Lower leg skin (tissue), 4 donors: ENCODE measurements around the gene COL27A1. TPM values are rescaled to one million over a fixed set of nuclear protein-coding genes. Genes with fewer than 3 reads are reported as not detected.

ENCODE experiments used
- DNase-seq, 2 donors: peaks; one replicate each; pipeline ENCODE4 v3.0.0-alpha.2; 2019; ENCODE audit warnings: low spot score in 2 of 2
- H3K4me3 ChIP-seq: fragments of 200-600 bp; sonication (generic); 2 replicates; pipeline ENCODE4 v1.5.1; 2017; ENCODE audit warnings: mild to moderate bottlenecking, low read depth; ENCODE audit not compliant: poor library complexity, severe bottlenecking
- POLR2A ChIP-seq, 2 donors: fragments of 450-650 bp; IDR thresholded peaks; one replicate each; pipeline ENCODE4 v1.6.1; 2016 to 2017; ENCODE audit warnings: antibody characterized with exemption in 2 of 2, mild to moderate bottlenecking in 1 of 2, moderate library complexity in 1 of 2
- WGBS, 2 donors: methylation state at CpG; one replicate each; pipeline ENCODE4 v1.1.5; 2018; 5-methylcytosine and 5-hydroxymethylcytosine counted together
- intact Hi-C: fragments of 100-400 bp; cut with DNase I; formaldehyde crosslinking; loops from one replicate; pipeline ENCODE4 v1.15.0; 2023; ENCODE audit warnings: low total_unique reads
- total RNA-seq, 4 donors: library from RNA; depleted of rRNA; stranded (reverse); fragments of >200 nt; gene quantifications; one replicate each; pipeline ENCODE4 v1.1.0, GENCODE V29; 2016
- TF ChIP-seq, protein P1 (sequence below), 3 donors: fragments of 450-650 bp; IDR thresholded peaks; one replicate each; pipeline ENCODE4 v1.5.1; 2016; ENCODE audit warnings: antibody characterized with exemption in 3 of 3, mild to moderate bottlenecking in 3 of 3, moderate library complexity in 2 of 3

The COL27A1 gene
- total RNA-seq, 4 donors from 2014 or later, result 9.4 to 16.1 (median 12.3) TPM

DNA sequence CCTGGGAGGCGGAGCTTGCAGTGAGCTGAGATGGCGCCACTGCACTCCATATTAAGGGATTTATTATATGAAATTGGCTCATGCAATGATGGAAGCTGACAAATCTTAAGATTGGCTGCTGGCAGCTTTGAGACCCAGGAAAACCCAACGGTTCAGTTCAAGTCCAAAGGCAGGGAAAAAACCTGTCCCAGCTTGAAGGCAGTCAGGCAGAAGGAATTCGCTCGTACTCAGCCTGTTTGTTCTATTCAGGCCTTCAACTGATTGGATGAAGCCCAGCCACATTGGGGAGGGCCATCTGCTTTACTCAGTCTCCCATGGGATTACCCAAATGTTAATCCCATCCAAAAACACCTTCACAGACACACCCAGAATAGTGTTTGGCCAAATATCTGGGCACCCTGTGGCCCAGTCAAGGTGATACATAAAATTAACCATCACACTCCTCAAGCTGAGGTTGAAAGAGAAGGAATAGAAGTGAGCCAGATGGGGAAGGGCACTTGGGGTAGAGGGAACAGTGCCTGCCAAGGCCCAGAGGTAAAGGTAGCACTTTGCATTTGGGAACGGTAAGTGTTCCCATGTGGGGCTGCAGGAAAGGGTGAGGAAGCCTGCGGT lies 159.0 kb downstream of the COL27A1 start:
- TF ChIP-seq POLR2A (IDR thresholded peaks at IDR 0.05), result no peak
- TF ChIP-seq, protein P1, sequence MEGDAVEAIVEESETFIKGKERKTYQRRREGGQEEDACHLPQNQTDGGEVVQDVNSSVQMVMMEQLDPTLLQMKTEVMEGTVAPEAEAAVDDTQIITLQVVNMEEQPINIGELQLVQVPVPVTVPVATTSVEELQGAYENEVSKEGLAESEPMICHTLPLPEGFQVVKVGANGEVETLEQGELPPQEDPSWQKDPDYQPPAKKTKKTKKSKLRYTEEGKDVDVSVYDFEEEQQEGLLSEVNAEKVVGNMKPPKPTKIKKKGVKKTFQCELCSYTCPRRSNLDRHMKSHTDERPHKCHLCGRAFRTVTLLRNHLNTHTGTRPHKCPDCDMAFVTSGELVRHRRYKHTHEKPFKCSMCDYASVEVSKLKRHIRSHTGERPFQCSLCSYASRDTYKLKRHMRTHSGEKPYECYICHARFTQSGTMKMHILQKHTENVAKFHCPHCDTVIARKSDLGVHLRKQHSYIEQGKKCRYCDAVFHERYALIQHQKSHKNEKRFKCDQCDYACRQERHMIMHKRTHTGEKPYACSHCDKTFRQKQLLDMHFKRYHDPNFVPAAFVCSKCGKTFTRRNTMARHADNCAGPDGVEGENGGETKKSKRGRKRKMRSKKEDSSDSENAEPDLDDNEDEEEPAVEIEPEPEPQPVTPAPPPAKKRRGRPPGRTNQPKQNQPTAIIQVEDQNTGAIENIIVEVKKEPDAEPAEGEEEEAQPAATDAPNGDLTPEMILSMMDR (IDR thresholded peaks at IDR 0.05), result no peak
- H3K4me3 ChIP-seq, result no peak overlapping the region
- peak in 1 of 2 donors; percentile 39 for DNase-seq
- 69 to 72% methylated on average over 7 of the region's 7 CpGs for WGBS, 2 donors
- intact Hi-C loops, result no loop called here

DNA sequence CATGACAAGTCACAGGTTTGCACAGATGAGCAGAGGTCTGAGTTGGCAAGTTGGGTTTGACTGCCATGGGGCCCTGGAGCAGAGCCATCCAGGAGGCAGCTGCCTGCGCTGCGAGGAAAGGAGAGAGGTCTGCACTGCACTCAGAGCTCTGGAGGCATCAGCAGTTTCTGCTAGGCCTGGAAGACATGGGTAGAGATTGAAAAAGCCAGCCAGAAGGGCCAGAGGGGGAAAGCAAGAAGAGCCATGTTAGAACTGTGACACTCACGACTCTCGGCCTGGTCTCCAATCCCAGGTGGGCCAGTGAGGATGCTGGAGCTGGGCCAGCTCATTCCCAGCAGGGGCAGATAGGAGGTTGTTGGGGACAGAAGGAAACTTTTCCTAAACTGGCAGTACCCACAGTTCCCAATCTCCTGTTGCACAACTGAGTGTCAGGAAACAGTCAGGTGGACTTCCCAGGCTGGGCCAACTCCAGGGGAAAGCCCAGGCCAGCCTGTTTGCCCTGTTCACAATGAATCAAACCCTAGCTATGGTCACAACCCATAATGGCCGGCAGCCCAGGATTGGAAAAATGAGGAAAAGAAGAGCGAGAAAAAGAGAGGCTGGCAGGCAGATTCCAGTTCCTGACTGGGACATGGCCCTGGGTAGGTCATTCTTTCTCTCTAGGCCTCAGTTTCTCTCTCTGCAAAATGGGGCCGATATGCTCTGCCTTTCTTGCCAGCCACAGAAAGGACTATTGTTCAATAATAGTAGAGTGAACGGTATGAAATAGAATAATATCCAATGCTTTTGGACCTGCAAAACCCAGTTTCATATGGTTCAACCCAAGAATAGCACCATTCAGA lies 159.8 kb downstream of the COL27A1 start:
- WGBS, 2 donors, result 77% methylated on average over 8 of the region's 8 CpGs
- DNase-seq, result peak in 1 of 2 donors; percentile 46
- H3K4me3 ChIP-seq, result no peak overlapping the region
- intact Hi-C loops, result no loop called here
- TF ChIP-seq, protein P1 (IDR thresholded peaks at IDR 0.05), result no peak
- no peak for TF ChIP-seq POLR2A (IDR thresholded peaks at IDR 0.05)

DNA sequence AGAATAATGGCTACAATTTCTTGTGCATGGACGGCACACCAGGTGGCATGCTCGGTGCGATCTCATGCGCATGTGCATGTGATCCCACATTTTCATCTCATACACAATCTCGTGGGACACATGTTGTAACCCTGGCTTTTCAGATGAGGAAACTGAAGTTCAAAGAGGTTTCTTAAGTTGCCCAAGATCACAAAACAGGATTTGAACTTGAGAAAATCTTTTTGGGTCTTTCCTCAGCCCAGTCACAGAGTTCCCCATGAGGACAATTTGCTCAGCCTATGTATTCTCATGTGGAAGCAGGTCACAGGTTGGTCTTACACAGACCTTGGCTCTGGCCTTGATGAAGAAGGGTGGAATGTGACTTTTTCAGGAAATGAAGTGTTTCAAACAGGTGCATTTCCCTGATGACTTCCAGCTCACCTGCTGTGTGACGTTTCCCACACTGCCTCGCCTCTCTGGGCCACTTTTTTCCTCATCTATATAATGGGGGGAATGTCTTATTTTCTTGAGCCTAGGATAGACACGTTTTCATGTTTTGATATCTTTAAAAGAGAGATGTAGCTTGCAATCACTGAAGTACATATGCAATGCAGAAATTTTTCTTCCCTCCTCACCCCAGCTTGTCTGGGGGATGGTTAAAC lies 160.5 kb downstream of the COL27A1 start:
- intact Hi-C loops, result no loop called here
- DNase-seq, result peak in 1 of 2 donors; percentile 26
- TF ChIP-seq, protein P1 (IDR thresholded peaks at IDR 0.05), result no peak
- no peak for TF ChIP-seq POLR2A (IDR thresholded peaks at IDR 0.05)
- no peak overlapping the region for H3K4me3 ChIP-seq
- 84 to 86% methylated on average over 8 of the region's 8 CpGs for WGBS, 2 donors

DNA sequence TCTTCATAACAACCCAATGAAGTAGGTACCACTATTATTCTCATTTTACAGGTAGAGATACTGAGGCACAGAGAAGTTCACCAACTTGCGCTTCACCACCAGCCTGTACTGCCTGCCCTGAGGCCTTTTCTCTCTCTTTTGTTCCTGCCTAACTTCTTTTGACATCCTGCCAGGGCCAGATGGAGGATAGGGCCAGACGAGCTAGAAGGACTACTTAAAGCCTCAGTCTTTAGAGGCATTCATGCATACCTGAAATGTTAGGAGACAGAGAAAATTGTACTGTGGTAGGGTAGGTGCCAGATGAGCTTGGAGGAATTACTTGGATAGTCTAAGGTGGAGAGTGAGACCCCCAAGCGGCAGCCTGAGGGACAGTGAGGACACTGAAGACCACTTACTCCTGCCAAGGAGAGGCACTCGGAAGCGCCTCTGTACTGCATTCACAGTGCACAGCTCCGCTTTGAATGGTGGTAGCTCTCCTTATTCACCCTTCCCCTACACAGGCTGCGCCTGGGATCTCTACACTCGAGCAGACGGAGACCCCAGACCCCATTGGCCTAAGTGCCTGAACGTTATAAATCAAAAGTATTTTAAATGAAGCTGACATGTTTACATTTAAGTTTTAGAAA lies 161.4 kb downstream of the COL27A1 start:
- DNase-seq, result peak in 1 of 2 donors; percentile 68
- 73 to 76% methylated on average over 10 of the region's 10 CpGs for WGBS, 2 donors
- intact Hi-C loops, result no loop called here
- TF ChIP-seq, protein P1 (IDR thresholded peaks at IDR 0.05), result no peak
- no peak for TF ChIP-seq POLR2A (IDR thresholded peaks at IDR 0.05)
- no peak overlapping the region for H3K4me3 ChIP-seq

DNA sequence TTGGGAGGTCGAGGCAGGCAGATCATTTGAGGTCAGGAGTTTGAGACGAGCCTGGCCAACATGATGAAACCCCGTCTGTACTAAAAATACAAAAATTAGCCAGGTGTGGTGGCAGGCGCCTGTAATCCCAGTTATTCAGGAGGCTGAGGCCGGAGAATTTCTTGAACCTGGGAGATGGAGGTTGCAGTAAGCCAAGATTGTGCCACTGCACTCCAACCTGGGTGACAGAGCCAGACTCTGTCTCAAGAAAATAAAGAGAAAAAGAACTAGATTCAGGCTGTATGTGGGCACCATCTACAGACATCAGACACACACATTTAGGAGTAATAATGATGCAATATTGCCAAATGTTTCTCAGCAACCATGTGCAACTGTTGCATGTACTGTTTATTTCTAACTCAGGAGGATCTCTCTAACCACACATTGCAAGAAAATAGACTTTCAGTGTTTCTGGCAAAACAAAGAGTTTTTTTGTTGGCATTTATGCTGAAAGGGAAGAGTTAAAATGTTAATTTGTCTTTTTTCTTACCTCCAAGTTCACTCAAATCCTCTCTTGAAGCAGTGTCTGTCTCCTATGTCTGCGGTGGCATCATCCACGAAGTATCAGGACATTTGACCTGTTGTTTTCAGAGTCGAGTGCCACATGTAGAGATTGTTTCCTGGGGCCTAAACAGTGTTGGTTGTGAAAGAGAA lies 162.5 kb downstream of the COL27A1 start:
- DNase-seq, result peak in 1 of 2 donors; percentile 28
- intact Hi-C loops, result no loop called here
- WGBS, 2 donors, result 86 to 88% methylated on average over 8 of the region's 8 CpGs
- TF ChIP-seq, protein P1 (IDR thresholded peaks at IDR 0.05), result no peak
- TF ChIP-seq POLR2A (IDR thresholded peaks at IDR 0.05), result no peak
- H3K4me3 ChIP-seq, result no peak overlapping the region
